EH (cell line): Measurements from ENCODE around the gene RCN2.
"Not testable (repeated sequence)": the region's sequence is repeated elsewhere in the genome, so short reads cannot be mapped to it uniquely, and the experiment has no call there.

Experiments used
- DNase-seq: peaks from one replicate; pipeline ENCODE4 v3.0.0-alpha.2; 2015; ENCODE audit warnings: low read depth

RCN2 gene

GRCh38 chr15:76931397-76932134, at the start of gene RCN2:
Gene RCN2 (plus strand): TSS chr15:76931749. CDS start chr15:76931842, 93 bp downstream.
- DNase-seq: peak; percentile 96

DNA sequence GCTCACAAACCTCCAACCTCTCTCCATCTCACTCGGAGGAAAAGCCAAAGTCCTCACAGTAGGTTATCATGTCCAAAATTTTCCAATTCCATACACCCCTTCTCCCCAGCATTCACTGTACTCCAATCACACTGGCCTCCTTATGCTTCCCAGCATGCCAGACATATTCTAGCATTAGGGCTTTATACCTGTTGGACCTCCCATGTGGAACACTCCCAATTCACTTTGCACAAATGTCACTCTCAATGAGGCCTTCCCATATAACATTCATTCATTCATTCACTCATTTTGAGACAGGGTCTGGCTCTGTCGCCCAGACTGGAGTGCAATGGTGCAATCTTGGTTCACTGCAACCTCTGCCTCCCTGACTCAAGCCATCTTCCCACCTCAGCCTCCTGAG, 46.3 kb upstream of the RCN2 start:
- DNase-seq: no peak

GRCh38 chr15:76887280-76888141, 44.0 kb upstream of the RCN2 start:
- not testable (repeated sequence) for DNase-seq

DNA sequence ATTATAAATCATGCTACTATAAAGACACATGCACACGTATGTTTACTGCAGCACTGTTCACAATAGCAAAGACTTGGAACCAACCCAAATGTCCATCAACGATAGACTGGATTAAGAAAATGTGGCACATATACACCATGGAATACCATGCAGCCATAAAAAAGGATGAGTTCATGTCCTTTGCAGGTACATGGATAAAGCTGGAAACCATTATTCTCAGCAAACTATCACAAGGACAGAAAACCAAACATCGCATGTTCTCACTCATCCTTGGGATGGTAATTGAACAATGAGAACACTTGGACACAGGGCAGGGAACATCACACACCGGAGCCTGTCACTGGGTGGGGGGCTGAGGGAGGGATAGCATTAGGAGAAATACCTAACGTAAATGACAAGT, 38.7 kb upstream of the RCN2 start:
- not testable (repeated sequence) for DNase-seq

DNA sequence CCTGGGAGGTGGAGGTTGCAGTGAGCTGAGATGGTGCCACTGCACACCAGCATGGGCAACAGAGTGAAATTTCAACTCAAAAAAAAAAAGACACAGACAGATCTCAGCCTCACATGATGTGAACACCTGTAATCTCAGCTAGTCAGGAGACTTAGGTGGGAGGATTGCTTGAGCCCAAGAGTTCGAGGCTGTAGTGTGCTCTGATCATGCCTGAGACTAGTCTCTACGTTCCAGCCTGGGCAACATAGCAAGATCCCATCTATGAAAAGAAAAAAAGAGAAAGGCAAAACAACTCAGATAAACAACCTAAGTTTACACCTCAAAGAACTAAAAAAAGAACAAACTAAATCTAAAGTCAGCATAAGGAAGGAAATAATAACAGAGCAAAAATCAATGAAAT, 37.4 kb upstream of the RCN2 start:
- no peak for DNase-seq

GRCh38 chr15:76898102-76898501, 33.4 kb upstream of the RCN2 start:
- DNase-seq: no peak

DNA sequence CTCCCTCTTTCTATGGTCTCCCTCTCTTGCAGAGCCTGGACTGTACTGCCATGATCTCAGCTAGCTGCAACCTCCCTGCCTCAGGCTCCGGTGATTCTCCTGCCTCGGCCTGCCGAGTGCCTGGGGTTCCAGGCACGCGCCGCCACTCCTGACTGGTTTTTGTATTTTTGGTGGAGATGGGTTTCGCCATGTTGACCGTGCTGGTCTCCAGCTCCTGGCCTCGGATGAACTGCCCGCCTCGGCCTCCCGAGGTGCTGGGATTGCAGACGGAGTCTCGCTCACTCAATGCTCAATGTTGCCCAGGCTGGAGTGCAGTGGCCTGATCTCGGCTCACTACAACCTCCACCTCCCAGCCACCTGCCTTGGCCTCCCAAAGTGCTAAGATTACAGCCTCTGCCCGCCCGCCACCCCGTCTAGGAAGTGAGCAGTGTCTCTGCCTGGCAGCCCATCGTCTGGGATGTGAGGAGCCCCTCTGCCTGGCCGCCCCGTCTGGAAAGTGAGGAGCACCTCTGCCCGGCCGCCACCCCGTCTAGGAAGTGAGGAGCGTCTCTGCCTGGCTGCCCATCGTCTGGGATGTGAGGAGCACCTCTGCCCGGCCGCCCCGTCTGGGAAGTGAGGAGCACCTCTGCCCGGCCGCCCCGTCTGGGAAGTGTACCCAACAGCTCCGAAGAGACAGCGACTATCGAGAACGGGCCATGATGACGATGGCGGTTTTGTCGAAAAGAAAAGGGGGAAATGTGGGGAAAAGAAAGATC, 32.2 kb upstream of the RCN2 start:
- not testable (repeated sequence) for DNase-seq

DNA sequence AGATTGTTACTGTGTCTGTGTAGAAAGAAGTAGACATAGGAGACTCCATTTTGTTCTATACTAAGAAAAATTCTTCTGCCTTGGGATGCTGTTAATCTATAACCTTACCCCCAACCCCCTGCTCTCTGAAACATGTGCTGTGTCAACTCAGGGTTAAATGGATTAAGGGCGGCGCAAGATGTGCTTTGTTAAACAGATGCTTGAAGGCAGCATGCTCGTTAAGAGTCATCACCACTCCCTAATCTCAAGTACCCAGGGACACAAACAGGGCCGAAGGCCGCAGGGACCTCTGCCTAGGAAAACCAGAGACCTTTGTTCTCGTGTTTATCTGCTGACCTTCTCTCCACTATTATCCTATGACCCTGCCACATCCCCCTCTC, 31.6 kb upstream of the RCN2 start:
- DNase-seq: not testable (repeated sequence)

GRCh38 chr15:76901965-76902364, 29.6 kb upstream of the RCN2 start:
- no peak for DNase-seq

- DNase-seq: peak; percentile 58
Observed at GRCh38 chr15:76903251-76903681, 28.3 kb upstream of the RCN2 start.

DNA sequence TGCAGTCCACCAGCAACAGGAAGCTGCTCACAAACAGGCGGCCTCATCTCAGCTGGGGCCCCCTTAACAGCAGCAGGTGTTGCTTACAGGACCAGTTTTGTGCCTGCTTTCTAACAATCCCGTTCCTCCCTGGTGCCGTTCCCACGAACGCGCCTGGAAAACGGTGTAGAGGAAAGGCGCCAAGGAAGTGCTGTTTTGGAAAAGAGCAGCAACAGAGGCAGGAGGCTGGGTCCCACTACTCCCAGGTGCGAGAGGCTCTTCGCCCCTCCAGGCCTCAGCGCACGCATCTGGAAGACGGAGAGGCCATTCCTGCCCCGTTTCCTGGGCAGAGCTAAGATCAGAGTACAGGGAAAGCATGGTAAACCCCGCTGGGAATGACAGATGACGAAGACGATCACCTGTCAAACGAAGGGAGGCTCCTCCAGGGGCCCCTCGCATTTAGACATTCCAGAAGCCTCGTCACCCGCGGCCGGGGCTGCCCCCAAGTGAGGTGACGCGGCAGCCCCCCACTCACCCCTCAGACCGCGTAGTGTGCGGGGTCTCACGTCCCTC, 27.0 kb upstream of the RCN2 start:
- peak; percentile 31 for DNase-seq

DNA sequence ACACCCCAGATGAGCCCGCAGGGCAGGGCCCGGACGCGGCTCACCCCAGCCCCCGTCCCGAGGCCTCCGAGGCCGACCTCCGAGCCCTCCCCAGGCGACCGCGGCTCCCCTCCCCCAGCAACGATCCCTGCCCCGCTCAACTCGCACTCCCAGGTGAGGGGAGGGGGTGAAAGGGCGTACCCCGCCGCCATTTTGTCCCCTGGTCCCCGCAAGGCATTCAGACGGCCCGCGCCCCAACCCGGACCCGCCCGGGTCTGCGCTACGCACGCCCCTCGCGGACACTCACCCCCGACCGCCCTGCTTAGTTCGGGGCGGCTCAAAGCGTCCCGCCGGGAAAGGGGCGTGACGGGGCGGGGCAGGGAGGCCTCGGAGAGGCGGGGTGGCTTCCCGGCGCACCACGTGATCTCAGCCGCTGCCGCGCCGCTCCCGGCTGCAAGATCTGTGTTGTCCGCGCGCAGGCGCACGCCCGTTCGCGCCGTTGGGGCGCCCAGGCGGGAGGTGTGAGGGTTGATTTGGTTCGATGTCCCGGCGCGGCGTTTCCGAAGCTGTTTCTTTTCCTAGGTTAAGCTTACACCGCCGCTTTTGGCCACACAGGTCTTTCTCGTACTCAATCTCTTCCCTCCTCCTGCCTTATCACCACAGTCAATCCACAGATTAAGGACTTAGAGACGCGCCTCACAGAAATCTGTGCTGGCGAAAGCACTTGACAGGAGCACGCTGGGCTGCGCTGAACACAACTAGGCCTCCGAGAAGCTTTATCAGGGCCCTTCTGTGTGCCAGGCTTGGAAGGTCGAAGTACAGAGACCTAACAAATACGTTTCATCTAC, 26.3 kb upstream of the RCN2 start, which contains the start of gene SCAPER:
SCAPER (minus strand) TSS at position 328 of the 827 bp plus-strand sequence. CDS start 21,523 bp downstream, outside the sequence.
- DNase-seq: peak; percentile 86

DNA sequence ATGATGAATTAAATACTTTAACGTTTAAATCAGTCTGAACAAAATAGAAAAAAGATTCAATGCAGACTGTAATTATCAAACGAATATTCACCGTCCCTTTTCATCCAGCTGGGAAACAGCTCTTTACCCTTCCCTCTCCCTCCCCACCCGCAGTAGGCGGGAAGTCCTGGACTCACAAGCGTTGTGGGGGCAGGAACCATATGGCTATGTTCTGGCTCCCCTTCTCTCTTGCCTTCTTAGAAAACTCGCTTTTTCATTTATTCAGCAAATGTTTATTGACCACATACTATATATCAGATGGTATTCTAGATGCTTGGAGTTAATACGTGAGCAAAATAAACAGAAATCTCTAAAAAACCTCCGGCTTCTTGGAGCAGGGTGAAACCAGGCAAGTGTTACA, 25.7 kb upstream of the RCN2 start:
- DNase-seq: no peak

DNA sequence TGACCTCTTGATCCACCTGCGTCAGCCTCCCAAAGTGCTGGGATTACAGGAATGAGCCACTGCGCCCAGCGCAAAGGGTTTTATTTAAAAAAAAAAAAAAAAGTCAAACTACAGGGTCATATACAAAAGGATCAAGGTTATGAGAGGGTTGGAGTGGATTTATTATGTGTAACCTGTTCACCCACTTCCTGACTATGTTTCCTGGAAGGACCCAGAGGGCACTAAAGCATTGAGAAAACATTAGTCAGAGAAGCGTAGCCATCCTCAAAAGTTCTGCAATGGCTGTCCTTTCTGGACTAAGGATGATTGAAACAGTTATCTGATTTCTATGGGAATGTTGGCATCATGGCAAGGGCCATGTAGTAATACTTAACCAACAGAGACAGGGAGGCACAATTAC, 19.1 kb upstream of the RCN2 start:
- no peak for DNase-seq

GRCh38 chr15:76913737-76914136, 17.8 kb upstream of the RCN2 start:
- peak; percentile 4 for DNase-seq

DNA sequence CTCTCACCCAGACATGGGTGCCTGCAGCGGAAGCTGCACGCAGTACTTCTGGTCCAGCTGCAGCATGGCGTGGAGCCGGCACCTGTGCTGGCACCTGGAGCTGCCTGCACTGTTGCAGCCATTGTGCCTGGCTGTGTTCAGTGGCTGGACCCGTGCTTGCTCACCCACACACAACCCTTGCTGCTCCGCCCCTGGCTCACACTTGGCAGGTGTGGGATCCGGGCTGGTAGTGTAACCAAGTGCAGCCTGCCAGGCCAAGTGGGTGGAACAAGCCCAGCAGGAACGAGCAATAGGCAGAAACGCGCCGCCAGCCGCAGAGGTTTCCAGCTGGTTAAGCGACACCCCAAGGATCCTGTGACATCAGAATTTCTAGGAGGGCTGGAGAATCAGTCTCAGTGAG, 15.2 kb upstream of the RCN2 start:
- no peak for DNase-seq

DNA sequence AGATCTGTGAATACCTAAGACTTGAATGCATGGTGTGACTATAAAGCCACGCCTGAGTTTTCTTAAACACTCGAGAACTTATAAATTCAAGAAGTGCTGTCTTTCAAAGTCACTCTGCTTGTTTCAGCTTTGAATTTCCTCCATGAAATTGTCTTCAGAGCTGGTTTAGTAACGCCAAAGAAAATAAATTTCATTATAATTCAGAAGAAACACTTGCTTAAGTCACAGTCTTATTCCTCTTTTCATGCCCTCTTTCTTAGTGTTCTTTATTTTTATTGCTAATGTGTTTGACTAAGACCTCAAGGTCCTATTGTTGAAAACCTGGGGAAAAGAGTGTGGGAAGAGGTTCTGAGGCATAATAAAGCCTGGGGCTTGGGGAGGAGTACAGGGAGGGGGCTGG, 3.3 kb upstream of the RCN2 start:
- no peak for DNase-seq

- DNase-seq: no peak
Observed at GRCh38 chr15:76929011-76929760, 2.4 kb upstream of the RCN2 start.

- DNase-seq: no peak
Observed at GRCh38 chr15:76930831-76931396, 635 bp upstream of the RCN2 start.
